H9 (cell line): Measurements from ENCODE around the gene PLPPR2. TPM values are rescaled to one million over a fixed set of nuclear protein-coding genes. Genes with fewer than 3 reads are reported as not detected.

Source experiments
- DNase-seq: peaks from one replicate; pipeline ENCODE4 v3.0.0-alpha.2; 2017
- H2AFZ ChIP-seq: one replicate; pipeline ENCODE4 v1.6.1; 2013; ENCODE audit warnings: mild to moderate bottlenecking, low read length, control low read depth, moderate library complexity
- H2AK5ac ChIP-seq: 2 replicates; pipeline ENCODE4 v1.6.1; 2013; ENCODE audit warnings: low read length, control low read depth, mixed read lengths; ENCODE audit not compliant: insufficient read length
- H2BK120ac ChIP-seq: one replicate; pipeline ENCODE4 v1.6.1; 2013; ENCODE audit warnings: low read depth, mild to moderate bottlenecking, low read length, control low read depth, inconsistent platforms; ENCODE audit not compliant: poor library complexity, severe bottlenecking
- H2BK12ac ChIP-seq: 2 replicates; pipeline ENCODE4 v1.6.1; 2013; ENCODE audit warnings: low read length, control low read depth, mixed read lengths, low read depth; ENCODE audit not compliant: insufficient read length
- H2BK15ac ChIP-seq: 2 replicates; pipeline ENCODE4 v1.6.1; 2013; ENCODE audit warnings: low read depth, low read length, control low read depth
- H2BK20ac ChIP-seq: one replicate; pipeline ENCODE4 v1.6.1; 2013; ENCODE audit warnings: low read depth, mild to moderate bottlenecking, low read length, control low read depth, inconsistent platforms; ENCODE audit not compliant: poor library complexity, severe bottlenecking
- H2BK5ac ChIP-seq: 2 replicates; pipeline ENCODE4 v1.6.1; 2013; ENCODE audit warnings: low read length, control low read depth, mixed read lengths; ENCODE audit not compliant: insufficient read length
- H3K14ac ChIP-seq: 2 replicates; pipeline ENCODE4 v1.6.1; 2013; ENCODE audit warnings: low read length, control low read depth; ENCODE audit not compliant: insufficient read depth
- H3K18ac ChIP-seq: 2 replicates; pipeline ENCODE4 v1.6.1; 2013; ENCODE audit warnings: low read depth, mild to moderate bottlenecking, mixed read lengths, low read length, control low read depth; ENCODE audit not compliant: insufficient read length
- H3K23ac ChIP-seq: 2 replicates; pipeline ENCODE4 v1.6.1; 2013; ENCODE audit warnings: low read length, control low read depth, mixed read lengths, low read depth; ENCODE audit not compliant: insufficient read length
- H3K23me2 ChIP-seq: 2 replicates; pipeline ENCODE4 v1.6.1; 2013; ENCODE audit warnings: low read depth, mild to moderate bottlenecking, mixed read lengths, low read length, control low read depth; ENCODE audit not compliant: insufficient read length, poor library complexity, severe bottlenecking
- H3K27ac ChIP-seq: 2 replicates; pipeline ENCODE4 v1.5.1; 2013; ENCODE audit warnings: low read length, control low read depth, mixed read lengths, low read depth; ENCODE audit not compliant: insufficient read length
- H3K27me3 ChIP-seq: 2 replicates; pipeline ENCODE4 v1.6.1; 2013; ENCODE audit warnings: low read length, control low read depth, inconsistent platforms; ENCODE audit not compliant: insufficient read depth
- H3K4ac ChIP-seq: 2 replicates; pipeline ENCODE4 v1.6.1; 2013; ENCODE audit warnings: low read depth, mild to moderate bottlenecking, control low read depth, inconsistent platforms, low read length, moderate library complexity
- H3K4me1 ChIP-seq: 2 replicates; pipeline ENCODE4 v1.6.1; 2013; ENCODE audit warnings: low read length, control low read depth, inconsistent platforms; ENCODE audit not compliant: insufficient read depth
- H3K4me2 ChIP-seq: 2 replicates; pipeline ENCODE4 v1.6.1; 2013; ENCODE audit warnings: low read length, control low read depth, mixed read lengths; ENCODE audit not compliant: insufficient read length, insufficient read depth
- H3K56ac ChIP-seq: 2 replicates; pipeline ENCODE4 v1.6.1; 2013; ENCODE audit warnings: low read depth, mild to moderate bottlenecking, mixed read lengths, low read length, control low read depth; ENCODE audit not compliant: insufficient read length
- H3K79me1 ChIP-seq: 2 replicates; pipeline ENCODE4 v1.6.1; 2013; ENCODE audit warnings: low read depth, mild to moderate bottlenecking, moderate library complexity, low read length, control low read depth, inconsistent platforms; ENCODE audit not compliant: insufficient read depth, poor library complexity, severe bottlenecking
- H3K79me2 ChIP-seq: 2 replicates; pipeline ENCODE4 v1.6.1; 2013; ENCODE audit warnings: low read length, control low read depth, inconsistent platforms; ENCODE audit not compliant: insufficient read depth
- H3K9ac ChIP-seq: 2 replicates; pipeline ENCODE4 v1.6.1; 2013; ENCODE audit warnings: low read length, control low read depth, mixed read lengths; ENCODE audit not compliant: insufficient read length; ENCODE audit errors: extremely low read depth
- H3K9me3 ChIP-seq: one replicate; pipeline ENCODE4 v1.6.1; 2013; ENCODE audit warnings: low read depth, low read length, inconsistent platforms; ENCODE audit not compliant: control insufficient read depth
- H3T11ph ChIP-seq: one replicate; pipeline ENCODE4 v1.6.1; 2013; ENCODE audit warnings: mild to moderate bottlenecking, low read length, control low read depth, inconsistent platforms
- H4K20me1 ChIP-seq: one replicate; pipeline ENCODE4 v1.6.1; 2013; ENCODE audit not compliant: control insufficient read depth, insufficient read length, insufficient read depth
- H4K5ac ChIP-seq: 2 replicates; pipeline ENCODE4 v1.6.1; 2013; ENCODE audit warnings: low read depth, mild to moderate bottlenecking, mixed read lengths, low read length, control low read depth; ENCODE audit not compliant: insufficient read length
- H4K8ac ChIP-seq: replicated peaks from 2 replicates; pipeline ENCODE4 v1.6.1; 2013; ENCODE audit warnings: low read length, control low read depth, mixed read lengths, low read depth; ENCODE audit not compliant: insufficient read length
- H4K91ac ChIP-seq: 2 replicates; pipeline ENCODE4 v1.6.1; 2013; ENCODE audit warnings: low read depth, mild to moderate bottlenecking, moderate library complexity, mixed read lengths, low read length, control low read depth; ENCODE audit not compliant: insufficient read length
- H3K27ac Mint-ChIP-seq, 3 experiments: 2 replicates in 2 of 3; 3 replicates in 1 of 3; pipeline ENCODE4 v1.8.0; 2020 to 2021; ENCODE audit warnings: mixed read lengths in 3 of 3, mild to moderate bottlenecking in 1 of 3, moderate library complexity in 1 of 3
- H3K27me3 Mint-ChIP-seq: 2 replicates; pipeline ENCODE4 v1.8.0; 2021; ENCODE audit warnings: low read depth, mild to moderate bottlenecking, moderate library complexity, mixed read lengths
- H3K36me3 Mint-ChIP-seq, 3 experiments: 2 replicates in 2 of 3; 3 replicates in 1 of 3; pipeline ENCODE4 v1.8.0; 2020 to 2021; ENCODE audit warnings: low read depth in 3 of 3, mixed read lengths in 3 of 3; ENCODE audit not compliant: insufficient read depth in 1 of 3
- H3K4me1 Mint-ChIP-seq, 2 experiments: 2 replicates each; pipeline ENCODE4 v1.8.0; 2020; ENCODE audit warnings: mixed read lengths in 2 of 2
- H3K4me3 Mint-ChIP-seq, 2 experiments: 2 replicates in 1 of 2; 3 replicates in 1 of 2; pipeline ENCODE4 v1.8.0; 2020 to 2021; ENCODE audit warnings: mild to moderate bottlenecking in 2 of 2, mixed read lengths in 2 of 2, moderate library complexity in 1 of 2
- H3K9me3 Mint-ChIP-seq, 2 experiments: 2 replicates in 1 of 2; 3 replicates in 1 of 2; pipeline ENCODE4 v1.8.0; 2020; ENCODE audit warnings: mild to moderate bottlenecking in 2 of 2, mixed read lengths in 2 of 2, moderate library complexity in 1 of 2
- CTCF ChIP-seq: fragments of 200-600 bp; sonication (generic); conservative IDR thresholded peaks from 3 replicates; pipeline ENCODE4 v1.8.0; 2021; ENCODE audit warnings: antibody characterized with exemption, mild to moderate bottlenecking
- whole genome bisulfite sequencing: extraction: QIAGEN DNeasy Blood & Tissue Kit; methylation state at CpG from one replicate; pipeline ENCODE4 v1.1.7; 2013; ENCODE audit warnings: missing lambda C conversion rate, low lambda C conversion rate, mixed read lengths; ENCODE audit not compliant: insufficient read length; ENCODE audit errors: extremely low coverage; 5-methylcytosine and 5-hydroxymethylcytosine counted together
- total RNA-seq: library from RNA; stranded (reverse); gene quantifications from 2 replicates; pipeline ENCODE4 v1.2.1, GENCODE V29; 2021

PLPPR2 gene
- total RNA-seq, 1 experiment from 2014 or later, result 8.0 TPM

GRCh38 chr19:11324079-11324661, 31.1 kb upstream of the PLPPR2 start:
- H3K4ac ChIP-seq, result no peak overlapping the region
- no peak overlapping the region for H2BK5ac ChIP-seq
- H2AK5ac ChIP-seq, result no peak overlapping the region
- WGBS, result no CpG with 5 or more reads among the region's 10 CpGs
- H3K18ac ChIP-seq, result no peak overlapping the region
- Mint-ChIP-seq H3K4me3 (no peak overlapping the region), H3K27ac (peak overlapping the region in 2 of 3 experiments; percentile 17 to 77; a peak in 1 of 7 replicates), H3K27me3 (peaks cover 4% of the 10 kb centered on the region; the same call in 1 of the 2 replicates), H3K9me3 (no peaks in the 10 kb centered on the region), H3K4me1 (peaks cover 6 to 11% of the 10 kb centered on the region in 2 experiments), H3K36me3 (peaks cover 0 to 13% (median 11%) of the 10 kb centered on the region in 3 experiments; a peak in 3 of 7 replicates)
- no peaks in the 10 kb centered on the region for H4K20me1 ChIP-seq
- no peak overlapping the region for H3K23ac ChIP-seq
- no peak overlapping the region for H2AFZ ChIP-seq
- no peaks in the 10 kb centered on the region for H3K9me3 ChIP-seq
- H3K56ac ChIP-seq, result no peak overlapping the region
- TF ChIP-seq CTCF, result no peak
- no peaks in the 10 kb centered on the region for H3K4me1 ChIP-seq
- no peaks in the 10 kb centered on the region for H3K27me3 ChIP-seq
- no peak overlapping the region for H3T11ph ChIP-seq
- no peak overlapping the region for H4K5ac ChIP-seq
- H2BK120ac ChIP-seq, result no peak overlapping the region
- no peak for DNase-seq
- no peak overlapping the region for H2BK12ac ChIP-seq
- H3K79me2 ChIP-seq, result no peaks in the 10 kb centered on the region
- H2BK15ac ChIP-seq, result no peak overlapping the region
- H2BK20ac ChIP-seq, result no peak overlapping the region
- H3K79me1 ChIP-seq, result no peaks in the 10 kb centered on the region
- H4K8ac ChIP-seq, result no peak overlapping the region
- H3K27ac ChIP-seq, result no peak overlapping the region
- H3K14ac ChIP-seq, result no peak overlapping the region
- H3K4me2 ChIP-seq, result no peak overlapping the region
- no peak overlapping the region for H4K91ac ChIP-seq
- H3K9ac ChIP-seq, result no peak overlapping the region
- H3K23me2 ChIP-seq, result no peaks in the 10 kb centered on the region
